ENCODE results near the gene ZFAND3. TPM values are rescaled to one million over a fixed set of nuclear protein-coding genes. Genes with fewer than 3 reads are reported as not detected.
A peak's percentile ranks its signal among the peaks of the same experiment; 100 is the strongest.
"Not testable (repeated sequence)": the region's sequence is repeated elsewhere in the genome, so short reads cannot be mapped to it uniquely, and the experiment has no call there.

ZFAND3 gene
- total RNA-seq, 1 donor from 2014 or later = 131 TPM

- H3K9me3 Mint-ChIP-seq (ENCODE audit: unreplicated experiment) = no peaks in the 10 kb centered on the region
- no peaks in the 10 kb centered on the region for H3K36me3 Mint-ChIP-seq (ENCODE audit: low read depth, unreplicated experiment)
- Histone ChIP-seq H3K9ac (ENCODE audit: low read length) (no peak overlapping the region), H3K4me3 (ENCODE audit: insufficient read depth, low read depth, low read length) (no peak overlapping the region), H4K20me1 (ENCODE audit: insufficient read depth, low read length) (peaks cover 89% of the 10 kb centered on the region), H3K9me3 (ENCODE audit: insufficient read depth, low read depth, low read length) (no peaks in the 10 kb centered on the region), H3K36me3 (ENCODE audit: insufficient read depth, low read length) (no peaks in the 10 kb centered on the region), H3K4me2 (ENCODE audit: low read length) (no peak overlapping the region), H3K79me2 (ENCODE audit: insufficient read depth, low read length) (peaks cover 86% of the 10 kb centered on the region), H2AFZ (ENCODE audit: low read depth, low read length) (no peak overlapping the region), H3K27me3 (ENCODE audit: insufficient read depth, low read length) (no peaks in the 10 kb centered on the region), H3K27ac (ENCODE audit: low read depth, low read length) (no peak overlapping the region), H3K4me1 (ENCODE audit: insufficient read depth, low read length) (peaks cover 34% of the 10 kb centered on the region)
- no peaks in the 10 kb centered on the region for H3K27me3 Mint-ChIP-seq (ENCODE audit: low read depth, unreplicated experiment)
- no peak overlapping the region for H3K4me3 Mint-ChIP-seq (ENCODE audit: unreplicated experiment)
- peak overlapping the region; percentile 15 for H3K27ac Mint-ChIP-seq (ENCODE audit: unreplicated experiment)
- FAIRE-seq (peak; percentile 9), DNase-seq (ENCODE audit: low read depth) (no peak)
- peaks cover 62% of the 10 kb centered on the region for H3K4me1 Mint-ChIP-seq (ENCODE audit: low read depth, unreplicated experiment)
- TF ChIP-seq CTCF (IDR thresholded peaks at IDR 0.05; ENCODE audit: insufficient read depth, low read depth, low read length) = no peak
- TF ChIP-seq EZH2 (IDR thresholded peaks at IDR 0.05; ENCODE audit: insufficient read depth, low read length) = no peak
Observed at GRCh38 chr6:37992749-37993148, 173.2 kb downstream of the ZFAND3 start.

- not testable (repeated sequence) for H3K4me2 ChIP-seq (ENCODE audit: low read length); FAIRE-seq; H2AFZ ChIP-seq (ENCODE audit: low read depth, low read length); H3K4me3 ChIP-seq (ENCODE audit: insufficient read depth, low read depth, low read length); H3K36me3 Mint-ChIP-seq (ENCODE audit: low read depth, unreplicated experiment); DNase-seq (ENCODE audit: low read depth); H3K9ac ChIP-seq (ENCODE audit: low read length); H3K27ac Mint-ChIP-seq (ENCODE audit: unreplicated experiment); H3K9me3 ChIP-seq (ENCODE audit: insufficient read depth, low read depth, low read length); H3K27ac ChIP-seq (ENCODE audit: low read depth, low read length); H3K9me3 Mint-ChIP-seq (ENCODE audit: unreplicated experiment); H3K4me3 Mint-ChIP-seq (ENCODE audit: unreplicated experiment); H3K27me3 Mint-ChIP-seq (ENCODE audit: low read depth, unreplicated experiment); H3K27me3 ChIP-seq (ENCODE audit: insufficient read depth, low read length); H3K36me3 ChIP-seq (ENCODE audit: insufficient read depth, low read length)
- peaks cover 89% of the 10 kb centered on the region for H4K20me1 ChIP-seq (ENCODE audit: insufficient read depth, low read length)
- peaks cover 30% of the 10 kb centered on the region for H3K4me1 ChIP-seq (ENCODE audit: insufficient read depth, low read length)
- peaks cover 60% of the 10 kb centered on the region for H3K4me1 Mint-ChIP-seq (ENCODE audit: low read depth, unreplicated experiment)
- H3K79me2 ChIP-seq (ENCODE audit: insufficient read depth, low read length) = peaks cover 87% of the 10 kb centered on the region
Observed at GRCh38 chr6:37993194-37993593, 173.7 kb downstream of the ZFAND3 start.

- DNase-seq (ENCODE audit: low read depth) = no peak
- Histone ChIP-seq H3K27me3 (ENCODE audit: insufficient read depth, low read length) (no peaks in the 10 kb centered on the region), H3K9ac (ENCODE audit: low read length) (no peak overlapping the region), H3K36me3 (ENCODE audit: insufficient read depth, low read length) (no peaks in the 10 kb centered on the region), H3K27ac (ENCODE audit: low read depth, low read length) (no peak overlapping the region), H3K4me3 (ENCODE audit: insufficient read depth, low read depth, low read length) (no peak overlapping the region), H3K4me1 (ENCODE audit: insufficient read depth, low read length) (peaks cover 26% of the 10 kb centered on the region), H2AFZ (ENCODE audit: low read depth, low read length) (no peak overlapping the region), H3K9me3 (ENCODE audit: insufficient read depth, low read depth, low read length) (no peaks in the 10 kb centered on the region), H3K79me2 (ENCODE audit: insufficient read depth, low read length) (peaks cover 90% of the 10 kb centered on the region), H4K20me1 (ENCODE audit: insufficient read depth, low read length) (peaks cover 89% of the 10 kb centered on the region), H3K4me2 (ENCODE audit: low read length) (peak overlapping the region; percentile 32)
- H3K36me3 Mint-ChIP-seq (ENCODE audit: low read depth, unreplicated experiment) = no peaks in the 10 kb centered on the region
- H3K27ac Mint-ChIP-seq (ENCODE audit: unreplicated experiment) = peak overlapping the region; percentile 36
- H3K4me1 Mint-ChIP-seq (ENCODE audit: low read depth, unreplicated experiment) = peaks cover 56% of the 10 kb centered on the region
- no peaks in the 10 kb centered on the region for H3K27me3 Mint-ChIP-seq (ENCODE audit: low read depth, unreplicated experiment)
- TF ChIP-seq EZH2 (IDR thresholded peaks at IDR 0.05; ENCODE audit: insufficient read depth, low read length) = no peak
- TF ChIP-seq CTCF (IDR thresholded peaks at IDR 0.05; ENCODE audit: insufficient read depth, low read depth, low read length) = no peak
- no peaks in the 10 kb centered on the region for H3K9me3 Mint-ChIP-seq (ENCODE audit: unreplicated experiment)
- peak; percentile 13 for FAIRE-seq
- H3K4me3 Mint-ChIP-seq (ENCODE audit: unreplicated experiment) = no peak overlapping the region
Observed at GRCh38 chr6:37993596-37993995, 174.1 kb downstream of the ZFAND3 start.

All from astrocyte (in vitro differentiated cells and primary cell).